Stimulated activated CD4-positive, alpha-beta T cell treated with anti-CD3 and anti-CD28 coated beads, TNF-alpha, amount 100 ng/mL, for 24 hours (primary cell): Measurements from ENCODE around the gene TEDDM1.
"Not testable (repeated sequence)": the region's sequence is repeated elsewhere in the genome, so short reads cannot be mapped to it uniquely, and the experiment has no call there.

ENCODE experiments used
- DNase-seq, 3 experiments: peaks; one replicate each; pipeline ENCODE4 v3.0.0-alpha.2; 2020; ENCODE audit warnings: low read depth in 3 of 3

The TEDDM1 gene

GRCh38 chr1:182400567-182400966 is at the start of gene TEDDM1:
Gene TEDDM1 (minus strand): TSS chr1:182400667. CDS start chr1:182400485, 182 bp downstream.
- DNase-seq = no peak

- no peak for DNase-seq
Observed at GRCh38 chr1:182450087-182450486, 49.6 kb upstream of the TEDDM1 start, which contains the start of gene RGSL1. Gene RGSL1 (plus strand): TSS chr1:182450146. CDS start chr1:182450166, 20 bp downstream.

- no peak for DNase-seq
Observed at GRCh38 chr1:182447660-182448059, 47.2 kb upstream of the TEDDM1 start.

- not testable (repeated sequence) for DNase-seq
Observed at GRCh38 chr1:182447124-182447523, 46.7 kb upstream of the TEDDM1 start.

- peak in 1 of 3 experiments; percentile 22 for DNase-seq
Observed at GRCh38 chr1:182446033-182446669, 45.7 kb upstream of the TEDDM1 start.

GRCh38 chr1:182444497-182444896 is 44.0 kb upstream of the TEDDM1 start:
- no peak for DNase-seq

- DNase-seq = no peak
Observed at GRCh38 chr1:182442333-182442732, 41.9 kb upstream of the TEDDM1 start.

GRCh38 chr1:182441719-182442118 is 41.3 kb upstream of the TEDDM1 start:
- no peak for DNase-seq

GRCh38 chr1:182438326-182438725 is 37.9 kb upstream of the TEDDM1 start:
- no peak for DNase-seq

- no peak for DNase-seq
Observed at GRCh38 chr1:182433580-182433979, 33.1 kb upstream of the TEDDM1 start.

GRCh38 chr1:182431278-182431677 is 30.8 kb upstream of the TEDDM1 start:
- no peak for DNase-seq

- peak in 1 of 3 experiments; percentile 24 for DNase-seq
Observed at GRCh38 chr1:182430263-182431068, 30.0 kb upstream of the TEDDM1 start.

GRCh38 chr1:182428043-182428442 is 27.6 kb upstream of the TEDDM1 start:
- no peak for DNase-seq

- no peak for DNase-seq
Observed at GRCh38 chr1:182426442-182427430, 26.3 kb upstream of the TEDDM1 start.

GRCh38 chr1:182415789-182416188 is 15.3 kb upstream of the TEDDM1 start:
- no peak for DNase-seq

- DNase-seq = no peak
Observed at GRCh38 chr1:182413969-182414368, 13.5 kb upstream of the TEDDM1 start.

GRCh38 chr1:182413486-182413885 is 13.0 kb upstream of the TEDDM1 start:
- DNase-seq = no peak

- DNase-seq = no peak
Observed at GRCh38 chr1:182410620-182411273, 10.3 kb upstream of the TEDDM1 start.

GRCh38 chr1:182410138-182410537 is 9.7 kb upstream of the TEDDM1 start:
- no peak for DNase-seq

GRCh38 chr1:182408435-182409075 is 8.1 kb upstream of the TEDDM1 start:
- no peak for DNase-seq

- no peak for DNase-seq
Observed at GRCh38 chr1:182407724-182408123, 7.3 kb upstream of the TEDDM1 start.
